Chondrocyte (in vitro differentiated cells): ENCODE measurements around the gene THEM5. TPM values are rescaled to one million over a fixed set of nuclear protein-coding genes. Genes with fewer than 3 reads are reported as not detected.

Experiments used
- DNase-seq: peaks from one replicate; pipeline ENCODE4 v3.0.0; 2021; ENCODE audit warnings: mixed read lengths, low spot score
- H3K27ac Mint-ChIP-seq: one replicate; pipeline ENCODE4 v1.8.0; 2021; ENCODE audit warnings: mild to moderate bottlenecking, moderate library complexity, mixed read lengths; ENCODE audit not compliant: unreplicated experiment
- H3K27me3 Mint-ChIP-seq: 2 replicates; pipeline ENCODE4 v1.8.0; 2021; ENCODE audit warnings: low read depth, mixed read lengths
- H3K36me3 Mint-ChIP-seq: 2 replicates; pipeline ENCODE4 v1.8.0; 2021; ENCODE audit warnings: low read depth, mixed read lengths
- H3K4me1 Mint-ChIP-seq: 2 replicates; pipeline ENCODE4 v1.8.0; 2021; ENCODE audit warnings: low read depth, mild to moderate bottlenecking, mixed read lengths
- H3K4me3 Mint-ChIP-seq: one replicate; pipeline ENCODE4 v1.8.0; 2021; ENCODE audit warnings: mild to moderate bottlenecking, moderate library complexity, mixed read lengths; ENCODE audit not compliant: unreplicated experiment
- H3K9me3 Mint-ChIP-seq: 2 replicates; pipeline ENCODE4 v1.8.0; 2021; ENCODE audit warnings: low read depth, mixed read lengths
- total RNA-seq: library from RNA; stranded (reverse); gene quantifications from 3 replicates; pipeline ENCODE4 v1.2.1, GENCODE V29; 2021
- TF ChIP-seq, protein P1 (sequence below): fragments of 200-600 bp; sonication (generic); IDR thresholded peaks from 2 replicates; pipeline ENCODE4 v1.5.0; 2021; ENCODE audit warnings: antibody characterized with exemption, mild to moderate bottlenecking, moderate library complexity

THEM5 gene
- total RNA-seq, 1 donor from 2014 or later, result not detected

DNA sequence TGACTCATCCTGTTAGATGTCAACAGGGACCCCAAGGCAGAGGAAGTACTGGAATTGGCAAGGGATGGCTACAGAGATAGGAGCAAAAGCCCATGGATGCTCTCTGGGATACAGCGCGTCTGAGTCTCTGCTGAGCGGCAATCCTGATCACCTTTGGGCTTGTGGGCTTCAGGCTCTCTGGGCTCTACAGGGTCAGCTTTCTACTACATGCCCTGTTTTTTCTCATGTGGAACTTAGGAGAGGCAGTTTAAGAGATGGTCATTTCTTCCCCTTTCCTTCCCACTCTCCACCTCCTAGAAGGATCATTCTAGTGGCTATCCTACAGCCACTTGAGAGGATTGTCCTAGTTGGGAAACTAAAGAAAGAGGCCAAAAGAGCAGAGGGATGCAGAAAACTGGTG is 49.6 kb downstream of the THEM5 start:
- Mint-ChIP-seq H3K27ac (no peak overlapping the region), H3K4me3 (no peak overlapping the region), H3K36me3 (peaks cover 2% of the 10 kb centered on the region), H3K4me1 (no peaks in the 10 kb centered on the region), H3K9me3 (no peaks in the 10 kb centered on the region), H3K27me3 (peaks cover 66% of the 10 kb centered on the region)
- TF ChIP-seq, protein P1, sequence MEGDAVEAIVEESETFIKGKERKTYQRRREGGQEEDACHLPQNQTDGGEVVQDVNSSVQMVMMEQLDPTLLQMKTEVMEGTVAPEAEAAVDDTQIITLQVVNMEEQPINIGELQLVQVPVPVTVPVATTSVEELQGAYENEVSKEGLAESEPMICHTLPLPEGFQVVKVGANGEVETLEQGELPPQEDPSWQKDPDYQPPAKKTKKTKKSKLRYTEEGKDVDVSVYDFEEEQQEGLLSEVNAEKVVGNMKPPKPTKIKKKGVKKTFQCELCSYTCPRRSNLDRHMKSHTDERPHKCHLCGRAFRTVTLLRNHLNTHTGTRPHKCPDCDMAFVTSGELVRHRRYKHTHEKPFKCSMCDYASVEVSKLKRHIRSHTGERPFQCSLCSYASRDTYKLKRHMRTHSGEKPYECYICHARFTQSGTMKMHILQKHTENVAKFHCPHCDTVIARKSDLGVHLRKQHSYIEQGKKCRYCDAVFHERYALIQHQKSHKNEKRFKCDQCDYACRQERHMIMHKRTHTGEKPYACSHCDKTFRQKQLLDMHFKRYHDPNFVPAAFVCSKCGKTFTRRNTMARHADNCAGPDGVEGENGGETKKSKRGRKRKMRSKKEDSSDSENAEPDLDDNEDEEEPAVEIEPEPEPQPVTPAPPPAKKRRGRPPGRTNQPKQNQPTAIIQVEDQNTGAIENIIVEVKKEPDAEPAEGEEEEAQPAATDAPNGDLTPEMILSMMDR, result no peak
- DNase-seq, result no peak

DNA sequence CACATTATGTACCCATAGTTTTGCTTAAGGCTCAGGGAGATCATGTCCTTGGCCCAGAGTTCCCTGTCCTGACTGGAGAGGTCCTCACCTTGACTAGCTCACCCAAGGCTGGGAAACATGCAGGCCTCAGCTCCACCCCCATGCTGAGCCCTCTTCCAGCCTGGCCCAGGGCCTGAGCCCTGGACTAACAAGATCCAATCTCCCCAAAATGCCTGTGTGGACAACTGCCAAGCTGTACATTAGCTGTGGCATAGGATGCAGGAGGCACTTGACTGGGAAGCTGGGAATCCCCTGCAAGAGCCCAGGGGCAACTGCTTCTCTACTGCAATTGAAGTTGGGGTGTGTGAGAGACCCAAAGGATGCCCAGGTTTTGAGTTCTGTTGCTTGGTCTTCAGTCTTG is 50.3 kb downstream of the THEM5 start:
- Mint-ChIP-seq H3K4me1 (no peaks in the 10 kb centered on the region), H3K9me3 (no peaks in the 10 kb centered on the region), H3K4me3 (no peak overlapping the region), H3K27me3 (peaks cover 68% of the 10 kb centered on the region), H3K27ac (no peak overlapping the region), H3K36me3 (peaks cover 2% of the 10 kb centered on the region)
- TF ChIP-seq, protein P1, result no peak
- DNase-seq, result no peak

DNA sequence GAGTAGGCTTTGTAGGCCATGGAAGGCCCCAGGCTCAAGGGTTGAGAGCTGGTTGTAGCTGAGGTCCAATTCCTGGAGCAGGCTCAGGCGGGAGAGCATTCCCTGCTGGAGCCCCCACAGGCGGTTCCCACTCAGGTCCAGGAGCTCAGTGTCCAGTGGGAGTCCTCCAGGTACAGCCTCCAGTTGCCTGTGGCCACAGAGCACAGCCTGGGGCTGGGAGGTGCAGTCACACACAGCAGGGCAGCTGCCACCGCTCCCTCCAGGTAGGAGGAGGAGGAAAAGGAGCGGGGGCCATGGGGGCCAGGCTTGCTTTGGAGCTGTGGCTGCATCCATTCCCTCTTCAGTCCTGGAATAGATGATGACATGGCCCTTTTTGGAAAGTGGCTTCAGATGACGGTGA is 51.1 kb downstream of the THEM5 start:
- peaks cover 2% of the 10 kb centered on the region for H3K36me3 Mint-ChIP-seq
- TF ChIP-seq, protein P1, result no peak
- H3K27ac Mint-ChIP-seq, result no peak overlapping the region
- no peaks in the 10 kb centered on the region for H3K9me3 Mint-ChIP-seq
- H3K27me3 Mint-ChIP-seq, result peaks cover 61% of the 10 kb centered on the region
- H3K4me1 Mint-ChIP-seq, result no peaks in the 10 kb centered on the region
- DNase-seq, result no peak
- H3K4me3 Mint-ChIP-seq, result no peak overlapping the region

DNA sequence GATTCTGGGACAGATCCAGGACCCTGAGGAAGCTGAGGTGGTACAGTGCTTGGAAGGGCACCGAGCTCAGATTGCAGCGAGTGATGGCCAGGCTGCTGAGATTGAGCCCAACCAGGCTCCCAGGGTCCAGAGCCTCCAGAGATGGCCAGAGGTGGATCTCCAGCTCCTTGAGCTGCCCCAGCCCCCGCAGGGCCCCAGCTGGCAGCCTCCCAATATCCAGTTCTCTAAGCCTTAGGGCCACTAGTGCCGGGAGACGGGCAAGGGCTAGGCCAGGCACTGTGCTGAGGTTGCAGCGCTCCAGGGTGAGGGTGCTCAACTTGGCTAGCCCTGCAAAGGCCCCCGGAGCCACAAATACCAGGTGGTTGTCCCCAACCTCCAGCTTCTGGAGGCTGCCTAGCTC is 51.7 kb downstream of the THEM5 start:
- Mint-ChIP-seq H3K36me3 (peaks cover 2% of the 10 kb centered on the region), H3K4me1 (no peaks in the 10 kb centered on the region), H3K27me3 (peaks cover 55% of the 10 kb centered on the region), H3K9me3 (no peaks in the 10 kb centered on the region), H3K4me3 (no peak overlapping the region), H3K27ac (no peak overlapping the region)
- DNase-seq, result no peak
- TF ChIP-seq, protein P1, result no peak

DNA sequence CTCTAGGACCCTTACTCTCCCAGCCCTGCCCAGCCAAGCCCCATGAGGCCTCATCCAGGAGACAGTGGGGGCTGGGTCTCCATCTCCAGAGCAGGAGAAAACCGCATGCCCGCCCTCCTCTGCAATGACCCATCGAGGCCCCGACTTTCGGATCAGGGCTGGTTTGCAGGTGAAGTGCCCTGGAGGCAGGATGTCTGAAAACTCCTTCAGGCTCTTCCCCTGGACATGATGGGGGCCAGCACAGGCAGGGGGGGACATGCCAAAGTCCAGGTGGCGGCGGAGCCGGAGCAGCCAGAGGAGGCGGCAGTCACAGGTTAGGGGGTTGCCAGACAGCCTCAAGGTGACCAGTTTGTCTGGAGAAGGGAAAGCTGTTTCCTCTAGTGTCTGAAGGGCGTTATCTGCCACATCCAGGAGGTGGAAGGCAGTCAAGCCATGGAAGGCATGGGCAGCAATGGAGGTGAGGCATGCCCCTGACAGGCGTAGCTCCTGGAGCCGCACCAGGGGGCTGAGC is 52.1 kb downstream of the THEM5 start:
- no peak for DNase-seq
- Mint-ChIP-seq H3K4me1 (no peaks in the 10 kb centered on the region), H3K27me3 (peaks cover 51% of the 10 kb centered on the region), H3K9me3 (no peaks in the 10 kb centered on the region), H3K36me3 (peaks cover 2% of the 10 kb centered on the region), H3K4me3 (no peak overlapping the region), H3K27ac (no peak overlapping the region)
- TF ChIP-seq, protein P1, result no peak
